GM12892 (cell line): ENCODE results near the gene RNF6.

Experiments
- POLR2A ChIP-seq: IDR thresholded peaks from 2 replicates; pipeline ENCODE4 v1.6.1; 2011; ENCODE audit warnings: low read depth, low read length, control low read depth
- TAF1 ChIP-seq: IDR thresholded peaks from 2 replicates; pipeline ENCODE4 v1.6.1; 2011; ENCODE audit warnings: low read depth, mild to moderate bottlenecking, control low read depth, low read length, borderline replicate concordance

DNA sequence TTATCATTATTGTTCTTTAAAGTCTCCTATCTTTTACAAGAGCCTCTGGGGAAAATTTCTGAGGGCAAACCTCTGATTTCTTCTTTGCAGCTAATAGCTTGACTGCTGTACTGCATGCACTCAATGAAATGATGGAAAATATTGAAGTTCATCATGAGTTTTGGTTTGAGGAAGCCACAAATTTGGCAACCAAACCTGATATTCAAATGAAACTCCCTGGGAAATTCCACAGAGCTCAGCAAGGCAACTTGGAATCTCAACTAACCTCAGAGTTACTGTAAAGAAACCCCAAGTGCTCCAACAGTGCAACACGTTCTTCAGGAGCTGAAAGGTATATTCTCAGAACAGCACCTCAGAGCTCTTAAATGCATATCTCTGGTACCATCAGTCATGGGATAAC lies 14.2 kb upstream of the RNF6 start:
- no peak for TF ChIP-seq POLR2A
- TF ChIP-seq TAF1: no peak
